SK-N-SH (cell line): ENCODE data around the gene HOTAIR. TPM values are rescaled to one million over a fixed set of nuclear protein-coding genes. Genes with fewer than 3 reads are reported as not detected.

Experiments used
- CTCF ChIA-PET: fragments of 300-600, 350-600 bp; formaldehyde crosslinking; extraction: SDS; loops from one replicate; lab custom pipeline; 2021; lab: Yijun Ruan, JAX
- POLR2A ChIA-PET: fragments of 350-600 bp; sonication (Branson Sonifier 250); formaldehyde crosslinking; extraction: SDS; loops from one replicate; lab custom pipeline; 2020; ENCODE audit warnings: antibody characterized with exemption, inconsistent platforms; lab: Yijun Ruan, JAX
- DNase-seq: peaks from one replicate; pipeline ENCODE4 v3.0.0; 2012
- H2AFZ ChIP-seq: fragments of 200-600 bp; sonication (generic); 2 replicates; pipeline ENCODE4 v1.8.1; 2016; ENCODE audit warnings: antibody characterized with exemption, mild to moderate bottlenecking, low read depth
- H3F3A ChIP-seq: fragments of 200-600 bp; sonication (generic); replicated peaks from 2 replicates; pipeline ENCODE3; 2016; ENCODE audit warnings: antibody characterized with exemption, mild to moderate bottlenecking; ENCODE audit not compliant: insufficient read depth
- H3K27ac ChIP-seq, 2 experiments: fragments of 200-500 bp in 1 of 2; fragments of 200-600 bp in 1 of 2; sonication (Bioruptor generic) in 1 of 2; sonication (generic), shearing (Covaris generic) in 1 of 2; 2 replicates each; pipeline versions ENCODE4 v1.5.1 to v1.6.1; 2014 to 2016; ENCODE audit warnings: low read depth in 2 of 2, inconsistent platforms in 1 of 2, low read length in 1 of 2, mild to moderate bottlenecking in 1 of 2, mixed read lengths in 1 of 2
- H3K27me3 ChIP-seq: fragments of 200-600 bp; sonication (generic), shearing (Covaris generic); 2 replicates; pipeline ENCODE4 v1.6.1; 2016; ENCODE audit warnings: mixed run types; ENCODE audit not compliant: insufficient read depth
- H3K36me3 ChIP-seq, 2 experiments: fragments of 200-500 bp in 1 of 2; fragments of 200-600 bp in 1 of 2; sonication (Bioruptor generic) in 1 of 2; sonication (generic) in 1 of 2; replicated peaks in 1 of 2; 2 replicates each; pipeline versions ENCODE3 to v1.5.1; 2014 to 2016; ENCODE audit warnings: low read length in 1 of 2, mild to moderate bottlenecking in 1 of 2; ENCODE audit not compliant: insufficient read depth in 2 of 2, control insufficient read depth in 1 of 2
- H3K4me1 ChIP-seq, 2 experiments: fragments of 200-500 bp in 1 of 2; fragments of 200-600 bp in 1 of 2; sonication (Bioruptor generic) in 1 of 2; sonication (generic), shearing (Covaris generic) in 1 of 2; 2 replicates each; pipeline versions ENCODE4 v1.5.1 to v1.6.1; 2014 to 2016; ENCODE audit warnings: low read depth in 1 of 2, low read length in 1 of 2, mixed run types in 1 of 2; ENCODE audit not compliant: insufficient read depth in 2 of 2, control insufficient read depth in 1 of 2
- H3K4me2 ChIP-seq: fragments of 200-600 bp; sonication (generic), shearing (Covaris generic); 2 replicates; pipeline ENCODE4 v1.6.1; 2017; ENCODE audit warnings: mixed run types
- H3K4me3 ChIP-seq, 2 experiments: fragments of 200-500 bp in 1 of 2; fragments of 200-600 bp in 1 of 2; sonication (Bioruptor generic) in 1 of 2; sonication (generic), shearing (Covaris generic) in 1 of 2; 2 replicates each; pipeline versions ENCODE4 v1.5.1 to v1.8.1; 2014 to 2016; ENCODE audit warnings: low read depth in 2 of 2, inconsistent platforms in 1 of 2, low read length in 1 of 2, mild to moderate bottlenecking in 1 of 2, mixed read lengths in 1 of 2, moderate library complexity in 1 of 2
- H3K79me2 ChIP-seq: fragments of 200-600 bp; sonication (generic); 2 replicates; pipeline ENCODE4 v1.8.1; 2017; ENCODE audit warnings: mild to moderate bottlenecking; ENCODE audit not compliant: insufficient read depth
- H3K9ac ChIP-seq: fragments of 200-600 bp; sonication (generic); 2 replicates; pipeline ENCODE4 v1.6.1; 2017; ENCODE audit warnings: mixed run types
- H3K9me2 ChIP-seq: fragments of 200-600 bp; sonication (generic); 2 replicates; pipeline ENCODE4 v1.6.1; 2017; ENCODE audit warnings: mixed run types
- H3K9me3 ChIP-seq: fragments of 200-600 bp; sonication (generic); 2 replicates; pipeline ENCODE4 v1.6.1; 2017; ENCODE audit warnings: mixed run types, mild to moderate bottlenecking, moderate library complexity
- H4K20me1 ChIP-seq: fragments of 200-600 bp; sonication (generic); 2 replicates; pipeline ENCODE4 v1.6.1; 2017; ENCODE audit warnings: mild to moderate bottlenecking, mixed run types; ENCODE audit not compliant: insufficient read depth
- ELF1 ChIP-seq: IDR thresholded peaks from 2 replicates; pipeline ENCODE4 v1.4.0; 2012
- FOXJ3 ChIP-seq: sonication (generic); formaldehyde crosslinking; IDR thresholded peaks from 2 replicates; pipeline ENCODE4 v1.5.1; 2020; ENCODE audit warnings: mild to moderate bottlenecking, missing genetic modification reagents
- GATA2 ChIP-seq: sonication (generic); formaldehyde crosslinking; IDR thresholded peaks from 2 replicates; pipeline ENCODE4 v1.5.0; 2020; ENCODE audit warnings: mild to moderate bottlenecking, missing genetic modification reagents
- MEF2A ChIP-seq: IDR thresholded peaks from 2 replicates; pipeline ENCODE4 v1.4.0; 2012; ENCODE audit warnings: low read depth, borderline replicate concordance
- RCOR1 ChIP-seq: fragments of 150-350 bp; IDR thresholded peaks from 2 replicates; pipeline ENCODE4 v1.6.1; 2017; ENCODE audit warnings: antibody characterized with exemption, low read length
- SMC3 ChIP-seq: IDR thresholded peaks from 2 replicates; pipeline ENCODE4 v1.6.1; 2012; ENCODE audit warnings: low read depth, low read length, improper control_type of control experiment
- TCF12 ChIP-seq: IDR thresholded peaks from 2 replicates; pipeline ENCODE4 v1.4.0; 2012
- YY1 ChIP-seq: IDR thresholded peaks from 2 replicates; pipeline ENCODE4 v1.4.0; 2012; ENCODE audit warnings: low read depth, mild to moderate bottlenecking
- WGBS: methylation state at CpG from one replicate; pipeline ENCODE4 v1.1.6; 2017; ENCODE audit warnings: low lambda C conversion rate; 5-methylcytosine and 5-hydroxymethylcytosine counted together
- polyA plus RNA-seq, 3 experiments: library from polyadenylated mRNA; depleted of rRNA; stranded (reverse); fragments of >200 nt; gene quantifications; 2 replicates each; pipeline ENCODE4 v1.2.3, GENCODE V29; 2012
- TF ChIP-seq, protein P1 (sequence below): fragments of 200-600 bp; sonication (generic); IDR thresholded peaks from 2 replicates; pipeline ENCODE4 v1.6.1; 2017; ENCODE audit warnings: antibody characterized with exemption, mild to moderate bottlenecking, moderate library complexity
- TF ChIP-seq, protein P2 (sequence below): IDR thresholded peaks from 2 replicates; pipeline ENCODE4 v1.4.0; 2012; ENCODE audit warnings: low read depth

The HOTAIR gene
- polyA plus RNA-seq, 1 of the 3 experiments (the other 2 are of a cell fraction), result not detected

DNA sequence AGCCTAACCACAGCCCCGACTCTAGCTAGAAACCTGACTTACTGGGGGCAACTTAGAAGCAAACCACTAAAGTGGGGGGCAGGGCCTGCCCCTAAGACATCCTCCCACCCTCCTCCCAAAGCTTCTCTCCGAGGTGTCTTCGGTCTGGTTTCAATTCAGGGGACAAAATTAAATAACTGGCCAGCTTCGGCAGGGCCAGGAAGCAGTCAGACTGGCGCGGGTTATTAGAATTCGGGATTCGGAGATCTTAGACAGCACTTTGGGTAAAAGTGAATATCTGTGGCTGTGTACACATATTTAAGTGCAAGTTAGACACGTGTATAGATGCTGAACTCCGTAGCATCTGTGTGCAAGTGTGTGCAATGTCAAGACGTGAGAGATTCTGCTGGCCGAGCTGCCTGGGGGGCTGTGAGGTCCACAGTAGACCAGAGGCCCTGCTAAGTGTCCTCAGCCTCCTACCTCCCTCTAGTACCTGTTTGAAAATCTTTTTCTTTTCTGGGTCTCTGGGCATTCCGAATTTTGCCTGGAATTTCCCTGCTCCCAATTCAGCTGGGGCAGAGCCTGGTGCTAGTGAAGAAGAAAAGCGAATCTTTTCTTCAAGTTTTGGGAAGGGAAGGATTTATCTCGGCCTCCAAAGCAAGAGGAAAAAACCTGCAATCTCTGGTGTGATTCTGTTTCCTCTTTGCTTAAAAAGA lies 6.2 kb upstream of the HOTAIR start:
- H3K27me3 ChIP-seq, result peaks cover 93% of the 10 kb centered on the region
- no peak for DNase-seq
- POLR2A ChIA-PET, result no interaction called here
- CTCF ChIA-PET, result interaction anchor here (1.2 to 2.1 kb wide), 6 partner anchors 10 to 235 kb away, joined by 4 to 8 read pairs (median 6); no protein-coding TSS in a partner anchor
- no peaks in the 10 kb centered on the region for H3F3A ChIP-seq
- no peaks in the 10 kb centered on the region for H3K79me2 ChIP-seq
- H3K27ac ChIP-seq, result no peak overlapping the region
- H3K4me1 ChIP-seq, result peaks cover 0 to 9% of the 10 kb centered on the region in 2 experiments; a peak in 2 of 4 replicates
- WGBS, result 31% methylated on average over 15 of the region's 15 CpGs
- no peaks in the 10 kb centered on the region for H3K36me3 ChIP-seq
- H3K4me2 ChIP-seq, result no peak overlapping the region
- TF ChIP-seq SMC3 (no peak), GATA2 (CRISPR knock-in tag) (no peak), YY1 (no peak), MEF2A (no peak), RCOR1 (no peak), FOXJ3 (CRISPR knock-in tag) (no peak), TCF12 (no peak), ELF1 (no peak)
- TF ChIP-seq, protein P1, sequence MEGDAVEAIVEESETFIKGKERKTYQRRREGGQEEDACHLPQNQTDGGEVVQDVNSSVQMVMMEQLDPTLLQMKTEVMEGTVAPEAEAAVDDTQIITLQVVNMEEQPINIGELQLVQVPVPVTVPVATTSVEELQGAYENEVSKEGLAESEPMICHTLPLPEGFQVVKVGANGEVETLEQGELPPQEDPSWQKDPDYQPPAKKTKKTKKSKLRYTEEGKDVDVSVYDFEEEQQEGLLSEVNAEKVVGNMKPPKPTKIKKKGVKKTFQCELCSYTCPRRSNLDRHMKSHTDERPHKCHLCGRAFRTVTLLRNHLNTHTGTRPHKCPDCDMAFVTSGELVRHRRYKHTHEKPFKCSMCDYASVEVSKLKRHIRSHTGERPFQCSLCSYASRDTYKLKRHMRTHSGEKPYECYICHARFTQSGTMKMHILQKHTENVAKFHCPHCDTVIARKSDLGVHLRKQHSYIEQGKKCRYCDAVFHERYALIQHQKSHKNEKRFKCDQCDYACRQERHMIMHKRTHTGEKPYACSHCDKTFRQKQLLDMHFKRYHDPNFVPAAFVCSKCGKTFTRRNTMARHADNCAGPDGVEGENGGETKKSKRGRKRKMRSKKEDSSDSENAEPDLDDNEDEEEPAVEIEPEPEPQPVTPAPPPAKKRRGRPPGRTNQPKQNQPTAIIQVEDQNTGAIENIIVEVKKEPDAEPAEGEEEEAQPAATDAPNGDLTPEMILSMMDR, result no peak
- no peak overlapping the region for H2AFZ ChIP-seq
- H3K9me2 ChIP-seq, result no peaks in the 10 kb centered on the region
- no peak overlapping the region for H3K9ac ChIP-seq
- H4K20me1 ChIP-seq, result no peaks in the 10 kb centered on the region
- no peaks in the 10 kb centered on the region for H3K9me3 ChIP-seq
- no peak overlapping the region for H3K4me3 ChIP-seq

GRCh38 chr12:53980104-53980801 lies 5.5 kb upstream of the HOTAIR start:
- no peak overlapping the region for H3K27ac ChIP-seq

More at GRCh38 chr12:53980104-53980801, 5.5 kb upstream of the HOTAIR start:
- Histone ChIP-seq H3K4me1 (peaks cover 0 to 3% of the 10 kb centered on the region in 2 experiments; a peak in 2 of 4 replicates), H3K9me3 (no peaks in the 10 kb centered on the region), H3F3A (no peaks in the 10 kb centered on the region), H3K9ac (no peak overlapping the region), H3K9me2 (no peaks in the 10 kb centered on the region), H3K36me3 (no peaks in the 10 kb centered on the region), H3K79me2 (no peaks in the 10 kb centered on the region), H2AFZ (no peak overlapping the region), H3K4me3 (no peak overlapping the region), H3K27me3 (peaks cover 93% of the 10 kb centered on the region), H3K4me2 (no peak overlapping the region), H4K20me1 (no peaks in the 10 kb centered on the region)
- POLR2A ChIA-PET, result no interaction called here
- CTCF ChIA-PET, result interaction anchor here (1.2 to 2.1 kb wide), 6 partner anchors 10 to 236 kb away, joined by 4 to 8 read pairs (median 6); no protein-coding TSS in a partner anchor
- 39% methylated on average over 7 of the region's 7 CpGs for WGBS
- DNase-seq, result no peak
- TF ChIP-seq, protein P1, result no peak
- TF ChIP-seq, protein P2, sequence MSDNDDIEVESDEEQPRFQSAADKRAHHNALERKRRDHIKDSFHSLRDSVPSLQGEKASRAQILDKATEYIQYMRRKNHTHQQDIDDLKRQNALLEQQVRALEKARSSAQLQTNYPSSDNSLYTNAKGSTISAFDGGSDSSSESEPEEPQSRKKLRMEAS, result no peak
